ENCODE results near the gene HOXD10.

The HOXD10 gene

DNA sequence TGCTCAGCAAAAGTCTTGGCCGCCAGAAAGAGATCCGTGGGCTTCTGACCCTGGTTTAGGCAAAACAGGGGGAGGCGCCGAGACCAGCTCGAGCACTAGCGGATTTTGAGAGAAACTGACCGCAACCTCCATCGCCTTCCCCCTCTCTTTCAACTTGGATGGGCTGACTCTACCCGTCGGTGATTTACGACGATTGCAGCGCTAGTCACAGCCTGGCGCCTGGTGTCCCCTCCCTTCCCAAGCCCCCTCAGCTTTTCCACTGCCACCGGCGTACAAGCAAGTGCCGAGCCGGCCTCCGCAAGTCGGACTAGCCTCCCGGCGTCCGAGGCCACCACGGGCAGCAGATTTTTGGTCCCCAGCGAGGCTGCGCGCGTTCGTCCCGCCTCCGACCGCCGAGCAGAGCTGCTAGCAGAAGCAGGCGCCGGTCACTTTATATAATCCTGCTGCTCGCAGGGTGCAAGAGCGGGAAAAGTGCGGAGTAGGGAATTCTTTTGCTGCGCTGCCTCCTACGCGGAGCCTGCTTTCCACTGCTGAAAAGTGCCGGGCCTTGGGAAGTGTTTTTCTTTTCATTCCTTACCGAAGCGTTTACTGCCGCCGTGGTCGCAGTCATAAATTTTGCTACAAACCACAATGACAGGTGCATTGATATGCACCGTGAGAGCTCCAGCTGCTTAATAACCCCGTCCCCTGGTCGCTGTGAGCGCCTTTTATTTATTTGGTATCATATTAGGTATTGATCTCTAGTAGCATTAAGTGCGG is 48.2 kb downstream of the HOXD10 start:
- no peak for DNase-seq (ENCODE audit: low read depth)

DNA sequence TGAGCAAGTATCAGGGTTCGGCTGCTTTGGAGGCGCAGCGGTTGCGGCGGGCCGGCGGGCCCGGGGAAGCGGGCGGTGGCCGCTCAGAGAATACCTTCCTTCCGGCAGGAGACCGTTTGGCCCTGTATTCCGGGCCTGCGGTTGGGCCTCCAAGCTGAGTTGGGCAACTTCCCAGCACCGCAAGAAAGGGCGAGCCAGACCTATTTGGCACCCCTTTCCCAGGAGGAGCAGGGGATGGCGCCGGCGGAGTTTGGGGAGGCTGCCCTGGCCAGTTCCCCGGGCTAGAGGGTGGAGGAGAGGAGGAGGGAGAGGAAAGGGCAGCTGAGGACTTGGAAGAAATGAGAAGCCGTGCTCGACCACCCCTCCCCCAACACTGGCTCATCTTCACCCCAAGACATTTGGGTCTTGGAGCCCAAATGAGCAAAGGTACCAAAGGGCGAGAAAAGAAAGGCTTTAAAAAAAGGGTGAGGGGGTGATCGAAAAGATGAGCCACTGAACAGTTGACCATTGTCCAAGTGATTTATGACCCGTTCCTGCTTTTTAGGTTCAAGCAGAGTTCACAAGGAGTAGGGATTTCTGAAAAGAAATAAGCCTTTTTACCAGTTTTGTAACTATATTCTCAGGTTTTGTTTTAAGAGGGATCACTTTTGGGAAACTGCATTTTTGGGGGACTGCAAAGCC is 48.9 kb downstream of the HOXD10 start:
- DNase-seq (ENCODE audit: low read depth), result no peak

DNA sequence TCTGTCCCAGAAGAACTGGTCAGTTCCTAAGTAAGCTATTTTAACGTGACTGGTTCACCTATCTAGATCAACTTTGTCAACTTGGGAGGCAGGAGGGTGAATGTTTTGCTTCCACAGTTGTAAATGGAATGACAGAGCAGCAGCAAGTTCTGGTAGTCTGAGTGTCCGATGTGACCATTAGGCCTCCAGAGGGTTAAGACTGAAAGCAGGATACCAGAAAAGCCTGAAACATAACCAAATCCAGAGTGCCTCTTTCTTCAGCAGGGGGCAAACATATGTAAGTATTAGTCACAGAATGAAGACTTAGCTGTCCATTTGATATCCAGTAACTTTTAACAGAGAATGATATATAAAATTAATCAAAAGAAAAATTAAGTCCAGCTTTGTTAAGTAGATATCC is 49.7 kb downstream of the HOXD10 start:
- DNase-seq (ENCODE audit: low read depth), result no peak

DNA sequence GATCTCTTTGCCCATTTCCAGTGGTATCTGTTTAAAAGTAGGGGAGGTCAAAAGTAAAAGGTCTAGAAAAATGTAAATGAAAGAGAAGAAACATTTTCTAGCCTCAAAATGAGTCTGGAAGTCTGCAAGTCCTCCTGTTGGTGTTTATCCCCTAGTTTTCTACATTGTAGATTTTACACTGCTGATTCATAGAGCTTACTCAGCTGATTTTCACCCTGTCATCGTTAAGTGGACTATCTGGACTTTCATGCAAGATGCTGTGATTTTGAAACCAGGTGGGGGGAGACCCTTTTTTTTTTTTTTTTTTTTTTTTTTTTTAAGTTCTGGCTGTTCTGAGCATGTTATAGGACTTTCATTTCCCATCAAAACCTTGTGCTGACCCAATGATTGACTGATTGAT is 50.8 kb downstream of the HOXD10 start:
- DNase-seq (ENCODE audit: low read depth), result no peak

DNA sequence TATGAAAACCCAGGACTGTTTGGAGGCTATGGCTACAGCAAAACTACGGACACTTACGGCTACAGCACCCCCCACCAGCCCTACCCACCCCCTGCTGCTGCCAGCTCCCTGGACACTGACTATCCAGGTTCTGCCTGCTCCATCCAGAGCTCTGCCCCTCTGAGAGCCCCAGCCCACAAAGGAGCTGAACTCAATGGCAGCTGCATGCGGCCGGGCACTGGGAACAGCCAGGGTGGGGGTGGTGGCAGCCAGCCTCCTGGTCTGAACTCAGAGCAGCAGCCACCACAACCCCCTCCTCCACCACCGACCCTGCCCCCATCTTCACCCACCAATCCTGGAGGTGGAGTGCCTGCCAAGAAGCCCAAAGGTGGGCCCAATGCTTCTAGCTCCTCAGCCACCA is 52.6 kb downstream of the HOXD10 start:
- DNase-seq (ENCODE audit: low read depth), result no peak

Measured in stimulated activated CD4-positive, alpha-beta T cell treated with anti-CD3 and anti-CD28 coated beads, Interleukin-2, amount 100 ng/mL, for 4 hours (primary cell).